Common myeloid progenitor, CD34-positive (primary cell): ENCODE data around the gene MESD.

ENCODE experiments used
- CTCF ChIA-PET: fragments of 350-600 bp; sonication (Branson Sonifier 250); formaldehyde crosslinking; loops from one replicate; lab custom pipeline; 2021; ENCODE audit warnings: antibody characterized with exemption; lab: Charles Lee
- POLR2A ChIA-PET: fragments of 350-600 bp; sonication (Branson Sonifier 250); formaldehyde crosslinking; loops from one replicate; lab custom pipeline; 2021; ENCODE audit warnings: antibody characterized with exemption; lab: Charles Lee
- DNase-seq, 3 donors: peaks; one replicate each; pipeline versions ENCODE4 v3.0.0 to v3.0.0-alpha.2; 2013
- H3K27ac ChIP-seq, 2 experiments: 1 replicate in 1 of 2; 2 replicates in 1 of 2; pipeline ENCODE4 v1.7.0; 2013; ENCODE audit warnings: inconsistent platforms in 2 of 2, low read length in 2 of 2, mild to moderate bottlenecking in 2 of 2, low read depth in 1 of 2, moderate library complexity in 1 of 2; ENCODE audit not compliant: severe bottlenecking in 2 of 2, insufficient read depth in 1 of 2, poor library complexity in 1 of 2
- H3K27me3 ChIP-seq, 5 experiments: replicated peaks in 2 of 5; 1 replicate in 3 of 5; 2 replicates in 2 of 5; pipeline versions ENCODE4 v1.6.1 to v1.7.0; 2013; ENCODE audit warnings: low read length in 4 of 5, mild to moderate bottlenecking in 2 of 5, moderate library complexity in 2 of 5, inconsistent platforms in 1 of 5; ENCODE audit not compliant: insufficient read depth in 5 of 5, control insufficient read depth in 4 of 5
- H3K36me3 ChIP-seq, 4 experiments: 1 replicate in 2 of 4; 2 replicates in 2 of 4; pipeline versions ENCODE4 v1.6.1 to v1.7.0; 2013; ENCODE audit warnings: low read length in 3 of 4, control low read depth in 1 of 4, mild to moderate bottlenecking in 1 of 4; ENCODE audit not compliant: control insufficient read depth in 4 of 4, insufficient read depth in 4 of 4
- H3K4me1 ChIP-seq, 4 experiments: 1 replicate in 3 of 4; 2 replicates in 1 of 4; pipeline versions ENCODE4 v1.6.1 to v1.7.1; 2013; ENCODE audit warnings: low read length in 3 of 4, mild to moderate bottlenecking in 3 of 4, control low read depth in 1 of 4, inconsistent platforms in 1 of 4, moderate library complexity in 1 of 4; ENCODE audit not compliant: control insufficient read depth in 4 of 4, insufficient read depth in 4 of 4; ENCODE audit errors: control extremely low read depth in 1 of 4
- H3K4me3 ChIP-seq, 7 experiments: 1 replicate in 4 of 7; 2 replicates in 3 of 7; pipeline versions ENCODE4 v1.5.1 to v1.7.0; 2013; ENCODE audit warnings: mild to moderate bottlenecking in 7 of 7, low read length in 6 of 7, moderate library complexity in 6 of 7, inconsistent platforms in 2 of 7, low read depth in 2 of 7, control low read depth in 1 of 7; ENCODE audit not compliant: insufficient read depth in 4 of 7, control insufficient read depth in 1 of 7; ENCODE audit errors: extremely low read depth in 1 of 7
- H3K9me3 ChIP-seq, 5 experiments: 1 replicate in 4 of 5; 2 replicates in 1 of 5; pipeline versions ENCODE4 v1.6.1 to v1.7.1; 2013; ENCODE audit warnings: low read length in 4 of 5, mild to moderate bottlenecking in 2 of 5, inconsistent platforms in 1 of 5, low read depth in 1 of 5, moderate library complexity in 1 of 5; ENCODE audit not compliant: control insufficient read depth in 4 of 5, insufficient read depth in 2 of 5; ENCODE audit errors: control extremely low read depth in 1 of 5
- WGBS: methylation state at CpG from one replicate; pipeline ENCODE4 v1.1.5; 2013; ENCODE audit not compliant: insufficient coverage; 5-methylcytosine and 5-hydroxymethylcytosine counted together

MESD gene

GRCh38 chr15:80918196-80918783 lies 71.3 kb downstream of the MESD start:
- DNase-seq, result no peak
- WGBS, result 100% methylated on average over 3 of the region's 5 CpGs
- Histone ChIP-seq H3K27me3 (no peaks in the 10 kb centered on the region), H3K4me3 (no peak overlapping the region), H3K36me3 (no peaks in the 10 kb centered on the region), H3K27ac (no peak overlapping the region), H3K9me3 (no peaks in the 10 kb centered on the region), H3K4me1 (peaks cover 0 to 12% (median 5%) of the 10 kb centered on the region in 4 experiments)
- CTCF ChIA-PET, result no interaction called here
- POLR2A ChIA-PET, result no interaction called here

- CTCF ChIA-PET, result no interaction called here
- no peaks in the 10 kb centered on the region for H3K36me3 ChIP-seq
- 98% methylated on average over 6 of the region's 7 CpGs for WGBS
Measured at GRCh38 chr15:80916056-80916455, 73.6 kb downstream of the MESD start.

GRCh38 chr15:80915472-80915871 lies 74.1 kb downstream of the MESD start:
- Histone ChIP-seq H3K27ac (no peak overlapping the region), H3K36me3 (peaks cover 0 to 2% (median 1%) of the 10 kb centered on the region in 4 experiments), H3K27me3 (no peaks in the 10 kb centered on the region), H3K9me3 (no peaks in the 10 kb centered on the region), H3K4me1 (peaks cover 0 to 6% (median 4%) of the 10 kb centered on the region in 4 experiments), H3K4me3 (no peak overlapping the region)
- CTCF ChIA-PET, result no interaction called here
- POLR2A ChIA-PET, result no interaction called here
- 86% methylated on average over 1 of the region's 3 CpGs for WGBS
- no peak for DNase-seq

More at GRCh38 chr15:80916056-80916455, 73.6 kb downstream of the MESD start:
- no peak for DNase-seq
- H3K27me3 ChIP-seq, result no peaks in the 10 kb centered on the region
- H3K4me3 ChIP-seq, result no peak overlapping the region
- H3K27ac ChIP-seq, result no peak overlapping the region
- POLR2A ChIA-PET, result no interaction called here
- H3K9me3 ChIP-seq, result no peaks in the 10 kb centered on the region
- peaks cover 0 to 12% (median 5%) of the 10 kb centered on the region in 4 experiments for H3K4me1 ChIP-seq

- H3K36me3 ChIP-seq, result peaks cover 0 to 16% (median 2%) of the 10 kb centered on the region in 4 experiments
- 100% methylated on average over 4 of the region's 5 CpGs for WGBS
- H3K4me3 ChIP-seq, result no peak overlapping the region
- peaks cover 0 to 9% (median 0%) of the 10 kb centered on the region in 5 experiments for H3K9me3 ChIP-seq
- CTCF ChIA-PET, result no interaction called here
- no peak for DNase-seq
- H3K27me3 ChIP-seq, result no peaks in the 10 kb centered on the region
- POLR2A ChIA-PET, result no interaction called here
- H3K4me1 ChIP-seq, result no peaks in the 10 kb centered on the region
- H3K27ac ChIP-seq, result no peak overlapping the region
Measured at GRCh38 chr15:80913541-80913940, 76.1 kb downstream of the MESD start.

- ChIA-PET CTCF (no interaction called here), POLR2A (no interaction called here)
- no peak for DNase-seq
- Histone ChIP-seq H3K27ac (no peak overlapping the region), H3K9me3 (peaks cover 0 to 9% (median 0%) of the 10 kb centered on the region in 5 experiments), H3K27me3 (no peaks in the 10 kb centered on the region), H3K36me3 (peaks cover 0 to 19% (median 2%) of the 10 kb centered on the region in 4 experiments), H3K4me1 (no peaks in the 10 kb centered on the region), H3K4me3 (no peak overlapping the region)
- 100% methylated on average over 5 of the region's 6 CpGs for WGBS
Measured at GRCh38 chr15:80912673-80913072, 76.9 kb downstream of the MESD start.

- POLR2A ChIA-PET, result no interaction called here
- no peaks in the 10 kb centered on the region for H3K27me3 ChIP-seq
- DNase-seq, result no peak
- no peak overlapping the region for H3K27ac ChIP-seq
- no peak overlapping the region for H3K4me3 ChIP-seq
- no peaks in the 10 kb centered on the region for H3K4me1 ChIP-seq
- CTCF ChIA-PET, result no interaction called here
- peaks cover 0 to 19% (median 2%) of the 10 kb centered on the region in 4 experiments for H3K36me3 ChIP-seq
- H3K9me3 ChIP-seq, result peaks cover 0 to 9% (median 0%) of the 10 kb centered on the region in 5 experiments
- 100% methylated on average over 1 of the region's 1 CpG for WGBS
Measured at GRCh38 chr15:80911821-80912220, 77.8 kb downstream of the MESD start.

GRCh38 chr15:80906159-80906766 lies 83.4 kb downstream of the MESD start:
- ChIA-PET CTCF (no interaction called here), POLR2A (no interaction called here)
- Histone ChIP-seq H3K27me3 (no peaks in the 10 kb centered on the region), H3K27ac (no peak overlapping the region), H3K9me3 (peaks cover 0 to 9% (median 0%) of the 10 kb centered on the region in 5 experiments), H3K4me1 (no peaks in the 10 kb centered on the region), H3K4me3 (no peak overlapping the region), H3K36me3 (peaks cover 0 to 19% (median 2%) of the 10 kb centered on the region in 4 experiments)
- WGBS, result 100% methylated on average over 9 of the region's 11 CpGs
- no peak for DNase-seq
